GM19452 (cell line): Measurements from ENCODE around the gene RHPN2.
"Not testable (repeated sequence)": the region's sequence is repeated elsewhere in the genome, so short reads cannot be mapped to it uniquely, and the experiment has no call there.

Experiments
- ATAC-seq: cut with Tn5 transposase; IDR thresholded peaks from one replicate; pipeline ENCODE4 v1.9.1; 2021; ENCODE audit not compliant: unreplicated experiment

Gene RHPN2

GRCh38 chr19:33066543-33066942 is 1.9 kb upstream of the RHPN2 start:
- no peak for ATAC-seq

- ATAC-seq = no peak
These were observed 263 bp downstream of the RHPN2 start for GRCh38 chr19:33064458-33064791.

- ATAC-seq = no peak
These were observed 783 bp downstream of the RHPN2 start for GRCh38 chr19:33063753-33064457.

- ATAC-seq = no peak
These were observed 1.3 kb downstream of the RHPN2 start for GRCh38 chr19:33063356-33063752.

- no peak for ATAC-seq
These were observed 1.8 kb downstream of the RHPN2 start for GRCh38 chr19:33062902-33063301.

GRCh38 chr19:33060586-33060985 is 4.1 kb downstream of the RHPN2 start:
- no peak for ATAC-seq

GRCh38 chr19:33055718-33056117 is 9.0 kb downstream of the RHPN2 start:
- ATAC-seq = no peak

GRCh38 chr19:33054623-33055022 is 10.1 kb downstream of the RHPN2 start:
- no peak for ATAC-seq

- ATAC-seq = no peak
These were observed 12.2 kb downstream of the RHPN2 start for GRCh38 chr19:33052352-33052972.

GRCh38 chr19:33050110-33050509 is 14.6 kb downstream of the RHPN2 start:
- ATAC-seq = no peak

- no peak for ATAC-seq
These were observed 15.6 kb downstream of the RHPN2 start for GRCh38 chr19:33048806-33049676.

- no peak for ATAC-seq
These were observed 17.3 kb downstream of the RHPN2 start for GRCh38 chr19:33047422-33047821.

- not testable (repeated sequence) for ATAC-seq
These were observed 22.9 kb downstream of the RHPN2 start for GRCh38 chr19:33041828-33042160.

- ATAC-seq = no peak
These were observed 23.5 kb downstream of the RHPN2 start for GRCh38 chr19:33040994-33041827.

- no peak for ATAC-seq
These were observed 24.9 kb downstream of the RHPN2 start for GRCh38 chr19:33039815-33040214.

GRCh38 chr19:33039108-33039599 is 25.5 kb downstream of the RHPN2 start:
- no peak for ATAC-seq

GRCh38 chr19:33037168-33038025 is 27.3 kb downstream of the RHPN2 start:
- not testable (repeated sequence) for ATAC-seq

GRCh38 chr19:33036370-33037167 is 28.1 kb downstream of the RHPN2 start:
- ATAC-seq = not testable (repeated sequence)

- no peak for ATAC-seq
These were observed 29.2 kb downstream of the RHPN2 start for GRCh38 chr19:33035461-33035860.
